ENCODE results near the gene GK.
"Not testable (repeated sequence)": the region's sequence is repeated elsewhere in the genome, so short reads cannot be mapped to it uniquely, and the experiment has no call there.

Gene GK

GRCh38 chrX:30713061-30713525 is 59.9 kb downstream of the GK start:
- DNase-seq = no peak

GRCh38 chrX:30714138-30714537 is 60.9 kb downstream of the GK start:
- no peak for DNase-seq

DNA sequence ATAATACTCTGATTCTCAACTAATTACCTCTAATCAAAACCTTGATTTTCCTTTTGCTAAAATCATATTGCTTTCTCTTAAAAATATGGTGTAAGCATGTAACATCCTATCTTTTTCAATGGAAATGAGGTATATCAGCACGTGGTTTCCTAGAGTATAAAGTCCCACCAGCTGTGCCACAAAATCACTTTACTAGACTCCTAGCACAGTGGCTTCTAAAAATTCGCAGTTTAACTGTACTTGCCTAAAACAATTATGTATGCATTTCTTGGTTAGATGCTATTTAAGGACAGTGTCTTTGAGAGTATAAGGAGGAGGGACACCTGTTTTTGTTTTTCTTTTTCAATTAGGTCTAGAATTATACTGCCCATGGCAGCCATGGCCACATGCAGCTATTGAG is 62.8 kb downstream of the GK start:
- no peak for DNase-seq

GRCh38 chrX:30733852-30734660 is 80.8 kb downstream of the GK start:
- DNase-seq = no peak

DNA sequence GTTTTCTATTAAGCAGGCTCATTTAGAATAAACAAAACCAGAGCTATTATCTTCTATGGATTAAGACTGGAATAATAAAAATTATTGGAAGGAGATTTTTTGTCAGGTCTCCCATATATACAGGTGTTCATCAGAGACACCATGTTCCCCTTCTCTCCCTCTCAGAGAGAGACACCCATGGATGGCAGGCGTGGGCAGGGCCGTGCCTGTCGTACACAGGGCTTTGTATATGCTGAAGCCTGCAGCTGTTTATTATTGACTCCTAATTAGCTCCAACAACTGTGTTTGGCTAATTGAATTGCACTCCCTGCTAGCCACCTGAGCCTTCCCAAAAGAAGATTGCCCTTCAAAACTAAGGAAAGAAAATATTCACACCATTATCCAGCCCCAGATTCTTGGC is 81.6 kb downstream of the GK start:
- DNase-seq = no peak

DNA sequence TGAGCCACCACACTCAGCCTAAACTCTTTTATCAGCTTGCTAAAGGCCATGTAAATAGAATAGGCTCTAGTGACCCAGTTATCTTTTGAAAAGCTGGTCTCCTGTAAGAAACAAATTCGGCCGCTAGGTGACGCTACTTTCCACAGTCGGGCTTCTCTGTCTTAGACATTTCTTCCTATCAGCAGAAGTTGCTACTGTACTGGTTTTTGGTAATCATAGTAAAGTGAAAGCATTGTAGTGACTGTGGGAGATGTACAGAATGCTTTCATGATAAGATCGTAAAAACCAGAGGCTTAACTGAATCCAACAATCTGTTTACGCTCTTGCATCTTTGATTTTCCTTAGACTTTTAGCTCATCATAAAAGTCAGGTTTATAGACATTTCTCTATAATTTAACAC is 82.6 kb downstream of the GK start:
- peak; percentile 20 to 54 (median 46) for DNase-seq

- no peak for DNase-seq
These were observed 88.3 kb downstream of the GK start for GRCh38 chrX:30741545-30741944.

DNA sequence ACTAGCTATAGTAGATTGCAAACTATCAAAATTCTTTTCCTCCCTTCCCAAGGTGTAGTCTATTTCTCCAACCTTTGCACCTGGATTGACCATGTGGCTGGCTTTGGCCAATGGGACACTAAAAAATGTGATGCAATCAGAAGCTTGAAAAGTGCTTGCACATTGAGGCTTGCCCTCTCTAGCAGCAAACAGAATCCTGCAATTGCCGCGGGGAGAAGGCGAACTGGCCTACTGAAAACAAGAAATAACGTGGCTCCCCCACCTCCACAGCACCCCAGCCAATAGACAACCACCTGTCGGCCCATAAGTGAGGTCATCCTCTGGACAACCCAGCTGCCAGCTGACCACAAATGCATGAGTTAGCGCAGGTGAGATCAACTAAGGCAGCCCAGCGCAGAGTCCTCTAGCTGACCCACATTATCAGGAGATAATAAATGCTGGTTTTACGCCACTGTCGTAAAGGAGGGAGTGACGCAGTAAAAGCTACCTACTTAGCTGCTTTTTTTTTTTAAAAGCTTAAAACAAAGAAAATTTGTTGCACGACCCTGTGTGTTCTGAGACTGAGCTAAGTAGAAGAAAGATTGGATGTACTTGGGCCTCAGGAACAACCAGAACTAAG is 95.2 kb downstream of the GK start:
- DNase-seq = no peak

DNA sequence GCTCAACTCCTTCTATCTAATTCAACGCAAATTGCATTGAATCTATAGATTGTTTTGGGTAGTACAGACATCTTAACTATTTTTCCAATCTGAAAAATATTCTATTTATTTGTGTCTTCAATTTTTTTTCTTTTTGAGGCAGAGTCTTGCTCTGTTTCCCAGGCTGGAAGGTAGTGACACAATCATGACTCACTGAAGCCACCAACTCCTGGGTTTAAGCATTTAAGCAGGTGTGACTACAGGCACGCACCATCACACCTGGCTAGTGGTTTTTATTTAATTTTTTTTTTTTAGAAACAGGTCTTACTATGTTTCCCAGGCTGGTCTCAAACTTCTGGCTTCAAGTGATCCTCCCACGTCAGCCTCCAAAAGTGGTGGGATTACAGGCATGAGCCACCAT is 98.3 kb downstream of the GK start:
- no peak for DNase-seq

- no peak for DNase-seq
These were observed 109.5 kb downstream of the GK start for GRCh38 chrX:30762755-30763154.

DNA sequence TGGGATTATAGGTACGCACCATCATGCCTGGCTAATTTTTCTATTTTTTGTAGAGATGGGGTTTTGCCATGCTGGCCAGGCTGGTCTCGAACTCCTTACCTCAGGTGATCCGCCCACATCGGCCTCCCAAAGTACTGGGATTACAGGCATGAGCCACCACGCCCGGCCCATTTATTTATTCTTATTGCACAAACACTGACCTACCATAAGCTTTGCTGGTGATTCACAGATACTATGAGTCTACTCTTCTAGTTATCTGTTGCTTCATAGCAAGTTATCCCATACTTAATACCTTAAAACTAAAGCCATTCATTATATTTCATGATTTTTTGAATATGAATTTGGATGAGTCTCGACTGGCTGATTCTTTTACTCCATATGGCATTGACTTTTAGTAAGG is 120.5 kb downstream of the GK start:
- not testable (repeated sequence) for DNase-seq

DNA sequence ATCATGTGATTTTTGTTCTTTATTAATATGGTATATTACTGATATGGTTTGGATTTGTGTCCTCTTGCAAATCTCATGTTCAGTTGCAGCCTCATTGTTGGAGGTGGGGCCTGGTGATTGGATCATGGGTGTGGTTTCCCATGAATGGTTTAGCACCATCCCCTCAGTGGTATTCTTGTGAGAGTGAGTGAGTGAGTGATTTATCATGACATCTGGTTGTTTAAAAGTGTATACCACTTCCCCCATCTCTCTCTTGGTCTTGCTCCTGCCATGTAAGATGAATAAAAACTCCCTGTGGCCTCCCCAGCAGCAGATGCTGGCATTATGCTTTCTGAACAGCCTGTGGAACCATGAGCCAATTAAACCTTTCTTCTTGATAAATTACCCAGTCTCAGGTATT is 124.4 kb downstream of the GK start:
- no peak for DNase-seq

GRCh38 chrX:30779453-30780030 is 126.3 kb downstream of the GK start:
- no peak for DNase-seq
